Gastrocnemius medialis (tissue), 4 donors: ENCODE measurements around the gene CXorf58.

ENCODE experiments used
- POLR2A ChIP-seq, 2 donors: fragments of 450-650 bp; IDR thresholded peaks; one replicate each; pipeline ENCODE4 v1.6.1; 2017; ENCODE audit warnings: antibody characterized with exemption in 2 of 2, mild to moderate bottlenecking in 2 of 2, moderate library complexity in 2 of 2
- TF ChIP-seq, protein P1 (sequence below), 5 experiments: fragments of 450-650 bp in 3 of 5; fragments of 200-600 bp in 2 of 5; sonication (generic) in 2 of 5; IDR thresholded peaks in 4 of 5; conservative IDR thresholded peaks in 1 of 5; 1 replicate in 4 of 5; 2 replicates in 1 of 5; pipeline ENCODE4 v1.5.1; 2016 to 2019; ENCODE audit warnings: antibody characterized with exemption in 5 of 5, mild to moderate bottlenecking in 3 of 5, moderate library complexity in 3 of 5

DNA sequence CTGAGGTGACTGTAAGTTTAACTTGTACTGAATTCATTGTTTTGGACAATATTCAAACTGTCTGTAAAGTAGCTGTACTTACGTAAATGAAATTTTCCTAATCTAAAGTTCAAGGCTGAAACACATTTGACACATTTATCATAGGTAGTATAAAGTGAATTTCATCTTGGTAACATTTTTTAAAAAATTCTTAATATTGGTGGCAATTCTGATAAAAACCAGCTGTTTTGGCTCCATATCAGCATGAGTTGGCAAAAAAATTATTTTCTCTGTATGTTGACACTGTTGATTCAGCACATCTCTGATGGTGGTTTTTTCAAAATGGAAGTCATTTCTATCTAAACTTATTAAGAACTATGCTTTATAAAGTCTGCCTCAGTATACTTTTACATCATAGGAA is 30.9 kb downstream of the CXorf58 start:
- TF ChIP-seq, protein P1, sequence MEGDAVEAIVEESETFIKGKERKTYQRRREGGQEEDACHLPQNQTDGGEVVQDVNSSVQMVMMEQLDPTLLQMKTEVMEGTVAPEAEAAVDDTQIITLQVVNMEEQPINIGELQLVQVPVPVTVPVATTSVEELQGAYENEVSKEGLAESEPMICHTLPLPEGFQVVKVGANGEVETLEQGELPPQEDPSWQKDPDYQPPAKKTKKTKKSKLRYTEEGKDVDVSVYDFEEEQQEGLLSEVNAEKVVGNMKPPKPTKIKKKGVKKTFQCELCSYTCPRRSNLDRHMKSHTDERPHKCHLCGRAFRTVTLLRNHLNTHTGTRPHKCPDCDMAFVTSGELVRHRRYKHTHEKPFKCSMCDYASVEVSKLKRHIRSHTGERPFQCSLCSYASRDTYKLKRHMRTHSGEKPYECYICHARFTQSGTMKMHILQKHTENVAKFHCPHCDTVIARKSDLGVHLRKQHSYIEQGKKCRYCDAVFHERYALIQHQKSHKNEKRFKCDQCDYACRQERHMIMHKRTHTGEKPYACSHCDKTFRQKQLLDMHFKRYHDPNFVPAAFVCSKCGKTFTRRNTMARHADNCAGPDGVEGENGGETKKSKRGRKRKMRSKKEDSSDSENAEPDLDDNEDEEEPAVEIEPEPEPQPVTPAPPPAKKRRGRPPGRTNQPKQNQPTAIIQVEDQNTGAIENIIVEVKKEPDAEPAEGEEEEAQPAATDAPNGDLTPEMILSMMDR (IDR thresholded peaks at IDR 0.05 in 4 of 5, conservative IDR thresholded peaks at IDR 0.05 in 1 of 5): no peak
- TF ChIP-seq POLR2A (IDR thresholded peaks at IDR 0.05): no peak
